MM.1S (cell line): ENCODE measurements around the gene MYO16.

Experiments used
- DNase-seq: peaks from one replicate; pipeline ENCODE4 v3.0.0-alpha.2; 2015
- H2AFZ ChIP-seq: fragments of 300-600 bp; sonication (generic); 2 replicates; pipeline ENCODE4 v1.6.0; 2016; ENCODE audit warnings: antibody characterized with exemption, low read length
- H3F3A ChIP-seq: fragments of 300-600 bp; sonication (generic); 2 replicates; pipeline ENCODE4 v1.6.1; 2016; ENCODE audit warnings: mild to moderate bottlenecking, antibody characterized with exemption, low read length, moderate library complexity, mixed read lengths; ENCODE audit not compliant: insufficient read depth
- H3K27ac ChIP-seq: fragments of 300-600 bp; sonication (generic); 2 replicates; pipeline ENCODE4 v1.5.1; 2016; ENCODE audit warnings: mild to moderate bottlenecking, low read length
- H3K27me3 ChIP-seq: fragments of 300-600 bp; sonication (generic); replicated peaks from 2 replicates; pipeline ENCODE4 v1.6.0; 2016; ENCODE audit warnings: low read length; ENCODE audit not compliant: insufficient read depth
- H3K36me3 ChIP-seq: fragments of 300-600 bp; sonication (generic); replicated peaks from 2 replicates; pipeline ENCODE4 v1.6.1; 2016; ENCODE audit warnings: mild to moderate bottlenecking, low read length, mixed read lengths; ENCODE audit not compliant: insufficient read depth
- H3K4me1 ChIP-seq: fragments of 300-600 bp; sonication (generic); 2 replicates; pipeline ENCODE4 v1.6.1; 2016; ENCODE audit warnings: low read length, mixed read lengths
- H3K4me2 ChIP-seq: fragments of 300-600 bp; sonication (generic); 2 replicates; pipeline ENCODE4 v1.6.0; 2016; ENCODE audit warnings: low read depth, low read length
- H3K4me3 ChIP-seq: fragments of 300-600 bp; sonication (generic); 2 replicates; pipeline ENCODE4 v1.5.1; 2016; ENCODE audit warnings: low read length, mixed read lengths
- H3K79me2 ChIP-seq: fragments of 300-600 bp; sonication (generic); 2 replicates; pipeline ENCODE4 v1.6.1; 2016; ENCODE audit warnings: mixed run types, low read length, mixed read lengths
- H3K9ac ChIP-seq: fragments of 300-600 bp; sonication (generic); 2 replicates; pipeline ENCODE4 v1.6.1; 2016; ENCODE audit warnings: low read length, mixed read lengths
- H3K9me2 ChIP-seq: fragments of 300-600 bp; sonication (generic); replicated peaks from 2 replicates; pipeline ENCODE4 v1.6.1; 2016; ENCODE audit warnings: mild to moderate bottlenecking, low read length, mixed read lengths; ENCODE audit not compliant: insufficient read depth
- H3K9me3 ChIP-seq: fragments of 300-600 bp; sonication (generic); replicated peaks from 2 replicates; pipeline ENCODE4 v1.6.1; 2016; ENCODE audit warnings: mild to moderate bottlenecking, low read length, mixed read lengths; ENCODE audit not compliant: insufficient read depth
- H4K20me1 ChIP-seq: fragments of 300-600 bp; sonication (generic); 2 replicates; pipeline ENCODE4 v1.6.1; 2016; ENCODE audit warnings: mild to moderate bottlenecking, low read length, moderate library complexity, mixed read lengths; ENCODE audit not compliant: insufficient read depth
- EZH2 ChIP-seq: fragments of 300-600 bp; sonication (generic); optimal IDR thresholded peaks from 2 replicates; pipeline ENCODE3; 2017; ENCODE audit warnings: low read depth, mild to moderate bottlenecking, antibody characterized with exemption, low read length, mixed read lengths
- EZH2phosphoT487 ChIP-seq: fragments of 300-600 bp; sonication (generic); IDR thresholded peaks from 2 replicates; pipeline ENCODE4 v1.6.1; 2018; ENCODE audit warnings: antibody characterized with exemption, low read length
- TF ChIP-seq, protein P1 (sequence below): fragments of 300-600 bp; sonication (generic); IDR thresholded peaks from 2 replicates; pipeline ENCODE4 v1.5.1; 2016; ENCODE audit warnings: antibody characterized with exemption, low read length, mixed read lengths

Gene MYO16

DNA sequence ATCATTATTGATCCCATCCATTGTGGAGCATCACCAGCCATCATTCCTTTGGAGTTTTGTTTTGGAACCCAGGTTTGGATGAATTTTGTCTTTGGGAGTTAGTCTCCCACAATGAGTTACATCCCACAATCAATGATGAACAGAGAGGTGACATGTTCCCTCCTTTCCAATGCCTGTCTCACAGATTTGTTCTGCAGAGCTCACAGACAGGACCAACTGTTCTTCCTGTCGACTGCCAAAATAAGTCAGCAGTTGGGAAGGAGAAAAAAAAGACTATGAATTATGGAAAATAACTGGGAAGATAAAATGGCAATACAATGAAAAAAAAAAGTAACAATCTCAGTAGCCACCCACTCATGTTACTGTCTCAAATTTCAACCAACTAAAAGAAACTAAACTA is 489.1 kb downstream of the MYO16 start:
- no peak for TF ChIP-seq EZH2phosphoT487
- TF ChIP-seq EZH2: no peak
- TF ChIP-seq, protein P1, sequence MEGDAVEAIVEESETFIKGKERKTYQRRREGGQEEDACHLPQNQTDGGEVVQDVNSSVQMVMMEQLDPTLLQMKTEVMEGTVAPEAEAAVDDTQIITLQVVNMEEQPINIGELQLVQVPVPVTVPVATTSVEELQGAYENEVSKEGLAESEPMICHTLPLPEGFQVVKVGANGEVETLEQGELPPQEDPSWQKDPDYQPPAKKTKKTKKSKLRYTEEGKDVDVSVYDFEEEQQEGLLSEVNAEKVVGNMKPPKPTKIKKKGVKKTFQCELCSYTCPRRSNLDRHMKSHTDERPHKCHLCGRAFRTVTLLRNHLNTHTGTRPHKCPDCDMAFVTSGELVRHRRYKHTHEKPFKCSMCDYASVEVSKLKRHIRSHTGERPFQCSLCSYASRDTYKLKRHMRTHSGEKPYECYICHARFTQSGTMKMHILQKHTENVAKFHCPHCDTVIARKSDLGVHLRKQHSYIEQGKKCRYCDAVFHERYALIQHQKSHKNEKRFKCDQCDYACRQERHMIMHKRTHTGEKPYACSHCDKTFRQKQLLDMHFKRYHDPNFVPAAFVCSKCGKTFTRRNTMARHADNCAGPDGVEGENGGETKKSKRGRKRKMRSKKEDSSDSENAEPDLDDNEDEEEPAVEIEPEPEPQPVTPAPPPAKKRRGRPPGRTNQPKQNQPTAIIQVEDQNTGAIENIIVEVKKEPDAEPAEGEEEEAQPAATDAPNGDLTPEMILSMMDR: no peak
- H3K9ac ChIP-seq: no peak overlapping the region
- no peaks in the 10 kb centered on the region for H3K27me3 ChIP-seq
- H4K20me1 ChIP-seq: no peaks in the 10 kb centered on the region
- no peaks in the 10 kb centered on the region for H3K9me2 ChIP-seq
- H3K36me3 ChIP-seq: no peaks in the 10 kb centered on the region
- H3K27ac ChIP-seq: no peak overlapping the region
- H2AFZ ChIP-seq: no peak overlapping the region
- no peak for DNase-seq
- no peaks in the 10 kb centered on the region for H3K79me2 ChIP-seq
- H3K9me3 ChIP-seq: no peaks in the 10 kb centered on the region
- no peak overlapping the region for H3K4me3 ChIP-seq
- no peaks in the 10 kb centered on the region for H3K4me1 ChIP-seq
- H3K4me2 ChIP-seq: no peak overlapping the region
- no peaks in the 10 kb centered on the region for H3F3A ChIP-seq

- no peak for DNase-seq
- no peaks in the 10 kb centered on the region for H3K9me2 ChIP-seq
- no peaks in the 10 kb centered on the region for H3K4me1 ChIP-seq
- no peaks in the 10 kb centered on the region for H3K36me3 ChIP-seq
- no peak for TF ChIP-seq EZH2phosphoT487
- TF ChIP-seq, protein P1: no peak
- no peak for TF ChIP-seq EZH2
- H2AFZ ChIP-seq: no peak overlapping the region
- H3K4me3 ChIP-seq: no peak overlapping the region
- no peaks in the 10 kb centered on the region for H3K79me2 ChIP-seq
- H4K20me1 ChIP-seq: no peaks in the 10 kb centered on the region
- no peaks in the 10 kb centered on the region for H3K9me3 ChIP-seq
- H3K27me3 ChIP-seq: no peaks in the 10 kb centered on the region
- H3F3A ChIP-seq: no peaks in the 10 kb centered on the region
- no peak overlapping the region for H3K4me2 ChIP-seq
- no peak overlapping the region for H3K27ac ChIP-seq
- no peak overlapping the region for H3K9ac ChIP-seq
Observed at GRCh38 chr13:109119896-109120295, 490.5 kb downstream of the MYO16 start.

DNA sequence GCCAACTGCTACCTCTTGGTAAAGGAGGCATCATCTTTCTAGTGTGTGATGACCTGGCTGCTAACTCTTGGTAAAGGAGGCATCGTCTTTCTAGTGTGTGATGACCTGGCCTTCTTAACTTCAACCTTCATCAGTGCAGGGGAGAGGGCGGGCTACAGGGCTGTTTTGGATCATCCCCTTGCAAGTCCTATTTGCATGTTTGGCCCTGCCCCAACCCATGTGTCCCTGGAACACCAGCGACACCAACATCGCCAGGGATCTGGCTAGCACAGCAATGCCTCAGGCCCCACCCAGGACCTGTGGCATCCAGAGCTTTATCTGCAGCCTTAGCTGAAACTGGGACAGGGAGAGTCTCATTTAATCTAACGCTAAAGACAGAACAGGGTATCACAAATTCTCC is 492.4 kb downstream of the MYO16 start:
- H3K36me3 ChIP-seq: no peaks in the 10 kb centered on the region
- H3K79me2 ChIP-seq: no peaks in the 10 kb centered on the region
- H4K20me1 ChIP-seq: no peaks in the 10 kb centered on the region
- no peaks in the 10 kb centered on the region for H3K9me2 ChIP-seq
- TF ChIP-seq, protein P1: no peak
- TF ChIP-seq EZH2 (no peak), EZH2phosphoT487 (no peak)
- H3K9ac ChIP-seq: no peak overlapping the region
- H3K27ac ChIP-seq: no peak overlapping the region
- H3F3A ChIP-seq: no peaks in the 10 kb centered on the region
- no peaks in the 10 kb centered on the region for H3K4me1 ChIP-seq
- H3K27me3 ChIP-seq: no peaks in the 10 kb centered on the region
- DNase-seq: no peak
- no peak overlapping the region for H3K4me3 ChIP-seq
- no peaks in the 10 kb centered on the region for H3K9me3 ChIP-seq
- no peak overlapping the region for H3K4me2 ChIP-seq
- no peak overlapping the region for H2AFZ ChIP-seq

DNA sequence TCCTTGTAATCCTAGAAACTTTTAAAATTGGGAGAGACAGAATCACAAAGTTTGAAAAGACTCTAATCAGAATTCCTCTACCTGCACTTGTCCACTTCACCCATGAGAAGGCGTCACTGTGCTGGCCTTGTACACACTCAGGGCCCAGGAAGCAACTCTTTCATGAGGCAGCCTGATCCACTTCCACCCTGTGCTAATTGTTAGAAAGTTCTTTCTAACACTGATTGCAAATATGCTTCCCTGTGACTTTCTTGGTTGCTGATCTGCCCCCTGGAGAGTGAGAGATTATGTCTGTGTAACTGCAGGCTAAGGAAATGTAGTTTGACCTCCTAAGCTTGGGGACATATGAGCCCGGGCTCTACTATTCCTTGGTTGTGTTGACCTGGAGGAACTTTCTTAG is 494.6 kb downstream of the MYO16 start:
- Histone ChIP-seq H3K4me2 (no peak overlapping the region), H3K27ac (no peak overlapping the region), H3K9me3 (no peaks in the 10 kb centered on the region), H3K79me2 (no peaks in the 10 kb centered on the region), H3K4me1 (no peaks in the 10 kb centered on the region), H3K4me3 (no peak overlapping the region), H4K20me1 (no peaks in the 10 kb centered on the region), H3K9ac (no peak overlapping the region), H3K36me3 (no peaks in the 10 kb centered on the region), H3F3A (no peaks in the 10 kb centered on the region), H3K27me3 (no peaks in the 10 kb centered on the region), H3K9me2 (no peaks in the 10 kb centered on the region), H2AFZ (no peak overlapping the region)
- DNase-seq: no peak
- TF ChIP-seq EZH2: no peak
- TF ChIP-seq, protein P1: no peak
- TF ChIP-seq EZH2phosphoT487: no peak
